ENCODE results near the gene CRYBB2. TPM values are rescaled to one million over a fixed set of nuclear protein-coding genes. Genes with fewer than 3 reads are reported as not detected.
"Not testable (repeated sequence)": the region's sequence is repeated elsewhere in the genome, so short reads cannot be mapped to it uniquely, and the experiment has no call there.

Gene CRYBB2
- total RNA-seq = not detected
- long read RNA-seq = 0 reads

GRCh38 chr22:25219211-25219689, at the start of gene CRYBB2:
Gene CRYBB2, plus strand, starts transcription at chr22:25219639. Its CDS starts 1,791 bp downstream, at chr22:25221430.
- intact Hi-C loops (cut with micrococcal nuclease) = no loop called here
- DNase-seq (no peak), ATAC-seq (no peak)

- intact Hi-C loops (cut with micrococcal nuclease) = loop anchor here (5.0 kb wide), 1 partner anchor 58 kb away; no protein-coding TSS in a partner anchor
- no peak for DNase-seq
- ATAC-seq = no peak
Measured at GRCh38 chr22:25170426-25170980, 48.9 kb upstream of the CRYBB2 start.

DNA sequence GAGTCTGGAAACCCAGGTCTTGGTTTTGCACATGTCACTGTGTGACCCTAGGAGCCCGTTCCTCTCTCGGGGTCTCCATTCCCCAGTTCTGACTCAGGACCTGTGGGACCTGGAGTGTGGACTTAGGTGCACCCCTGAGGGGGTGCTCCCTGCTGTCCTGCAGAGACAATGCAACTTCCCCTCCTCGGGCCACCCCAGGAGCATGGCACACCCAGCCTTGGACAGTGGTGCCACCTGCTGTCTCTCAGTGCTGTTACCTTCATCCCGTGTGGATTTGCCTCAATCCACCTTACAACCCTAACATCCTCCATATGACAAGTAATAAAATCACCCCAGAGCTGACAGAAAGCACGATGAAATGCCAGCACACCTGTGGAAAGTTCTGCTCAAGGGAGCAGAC, 47.3 kb upstream of the CRYBB2 start:
- ATAC-seq (peak; percentile 77), DNase-seq (no peak)
- intact Hi-C loops (cut with micrococcal nuclease) = loop anchor here (5.0 kb wide), 1 partner anchor 60 kb away; no protein-coding TSS in a partner anchor

- intact Hi-C loops (cut with micrococcal nuclease) = loop anchor here (5.0 kb wide), 1 partner anchor 62 kb away; no protein-coding TSS in a partner anchor
- ATAC-seq (no peak), DNase-seq (no peak)
Measured at GRCh38 chr22:25174156-25174887, 45.1 kb upstream of the CRYBB2 start.

- ATAC-seq (no peak), DNase-seq (no peak)
- intact Hi-C loops (cut with micrococcal nuclease) = loop anchor here (5.0 kb wide), 1 partner anchor 63 kb away; no protein-coding TSS in a partner anchor
Measured at GRCh38 chr22:25174888-25175411, 44.5 kb upstream of the CRYBB2 start.

DNA sequence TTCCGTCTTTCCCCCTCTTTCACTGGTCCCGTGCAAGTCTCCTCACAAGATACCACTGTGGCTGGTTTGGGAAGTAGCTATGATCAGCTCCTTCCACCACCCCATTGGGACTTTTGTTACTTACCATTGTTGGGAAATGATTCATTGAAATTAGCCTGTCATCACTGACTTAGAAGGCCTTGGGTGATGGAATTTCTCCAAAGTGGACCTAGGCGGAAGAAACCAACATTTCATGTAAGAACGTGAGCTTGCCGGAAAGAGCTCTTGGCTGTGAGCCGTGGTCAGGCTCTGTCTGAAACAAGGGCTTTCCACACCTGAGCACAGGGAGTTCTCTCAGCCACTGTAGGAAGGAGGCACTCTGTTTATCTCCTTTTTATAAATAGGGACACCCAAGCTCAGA, 43.3 kb upstream of the CRYBB2 start:
- intact Hi-C loops (cut with micrococcal nuclease) = no loop called here
- ATAC-seq (peak; percentile 42), DNase-seq (no peak)

GRCh38 chr22:25176799-25177198, 42.6 kb upstream of the CRYBB2 start:
- no peak for ATAC-seq
- intact Hi-C loops (cut with micrococcal nuclease) = no loop called here

DNA sequence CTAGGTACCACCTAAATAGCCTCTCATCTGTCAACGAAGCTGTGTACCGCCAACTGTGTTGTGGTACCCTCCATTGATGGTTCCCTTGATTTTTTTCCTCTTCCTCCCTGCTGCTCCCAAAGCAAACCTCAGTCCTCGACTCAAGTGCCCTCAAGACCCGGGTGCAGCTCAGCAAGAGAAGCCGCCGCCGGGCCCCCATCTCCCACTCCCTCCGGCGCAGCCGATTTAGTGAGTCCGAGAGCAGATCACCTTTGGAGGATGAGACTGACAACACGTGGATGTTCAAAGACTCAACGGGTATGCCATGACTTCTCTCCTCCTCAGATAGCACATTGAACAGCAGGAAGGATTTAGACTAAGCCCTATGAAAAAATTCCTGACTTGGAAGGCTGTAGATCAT, 42.2 kb upstream of the CRYBB2 start:
- DNase-seq (no peak), ATAC-seq (no peak)
- intact Hi-C loops (cut with micrococcal nuclease) = no loop called here

More at GRCh38 chr22:25176799-25177198, 42.6 kb upstream of the CRYBB2 start:
- DNase-seq = no peak

- ATAC-seq (no peak), DNase-seq (no peak)
- intact Hi-C loops (cut with micrococcal nuclease) = no loop called here
Measured at GRCh38 chr22:25177895-25178294, 41.5 kb upstream of the CRYBB2 start.

DNA sequence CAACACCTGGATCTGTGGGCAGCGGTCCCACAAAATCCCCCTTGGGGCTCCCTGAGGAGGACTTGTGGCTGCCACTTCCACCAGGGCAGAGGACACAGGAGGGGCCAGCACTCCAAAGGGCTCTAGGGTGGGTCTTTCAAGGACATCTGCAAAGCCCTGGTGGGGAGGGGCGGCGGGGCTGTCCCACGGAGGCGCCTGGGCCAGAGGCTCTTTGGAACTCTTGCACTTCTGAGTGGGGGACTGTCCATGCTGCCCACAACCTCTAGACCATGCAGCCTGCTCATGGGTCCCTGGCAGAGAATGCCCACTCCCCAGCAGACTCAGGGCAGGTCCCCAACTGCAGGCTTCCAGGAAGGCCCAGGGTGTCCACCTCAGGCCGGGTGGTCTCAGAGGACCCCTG, 41.1 kb upstream of the CRYBB2 start:
- intact Hi-C loops (cut with micrococcal nuclease); DNase-seq: not testable (repeated sequence)
- ATAC-seq = peak; percentile 54

DNA sequence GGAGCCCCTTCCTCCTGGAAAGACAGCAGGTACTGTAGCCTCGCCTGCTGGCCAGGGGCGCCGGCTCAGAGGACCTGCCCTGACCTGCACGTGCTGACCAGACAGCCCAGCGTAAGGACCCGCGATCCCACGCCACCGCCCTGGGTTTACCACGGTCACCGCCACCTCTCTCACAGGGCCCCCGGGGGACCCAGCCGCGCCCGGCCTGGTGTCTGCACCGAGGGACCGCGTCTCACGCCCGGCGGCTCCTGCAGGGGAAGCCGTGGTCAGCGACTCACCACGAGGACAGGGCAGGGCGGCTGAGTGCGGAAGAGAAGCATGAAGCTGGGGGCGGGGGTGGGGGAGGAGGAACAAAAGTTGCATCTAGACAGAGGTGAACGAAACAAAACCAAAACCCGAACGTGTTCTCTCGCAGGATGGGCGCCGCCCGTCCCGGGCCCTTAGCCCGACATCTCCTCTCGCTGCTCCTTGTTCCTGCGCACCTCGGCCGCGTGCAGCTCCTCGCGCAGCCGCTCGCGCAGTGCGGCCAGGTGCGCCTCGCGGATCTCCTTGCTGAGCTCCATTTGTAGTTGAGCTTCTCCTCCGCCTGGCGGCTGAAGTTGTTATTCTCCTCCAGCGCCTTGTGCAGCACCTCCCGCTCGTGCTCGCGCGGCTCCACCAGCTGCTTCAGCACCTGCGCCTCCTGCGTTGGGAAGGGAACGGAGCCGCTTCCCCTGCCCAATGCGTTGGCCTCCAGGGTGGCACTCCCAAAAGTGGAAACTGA, 40.4 kb upstream of the CRYBB2 start:
- intact Hi-C loops (cut with micrococcal nuclease); DNase-seq: not testable (repeated sequence)
- ATAC-seq = peak; percentile 29

GRCh38 chr22:25182131-25183110, 37.0 kb upstream of the CRYBB2 start:
- ATAC-seq = no peak
- DNase-seq = no peak
- intact Hi-C loops (cut with micrococcal nuclease) = no loop called here

- no peak for ATAC-seq
- intact Hi-C loops (cut with micrococcal nuclease) = no loop called here
Measured at GRCh38 chr22:25183949-25184619, 35.4 kb upstream of the CRYBB2 start.

GRCh38 chr22:25186140-25186539, 33.3 kb upstream of the CRYBB2 start:
- DNase-seq = no peak
- intact Hi-C loops (cut with micrococcal nuclease) = no loop called here
- no peak for ATAC-seq

More at GRCh38 chr22:25183949-25184619, 35.4 kb upstream of the CRYBB2 start:
- DNase-seq = no peak

- intact Hi-C loops (cut with micrococcal nuclease) = no loop called here
- ATAC-seq (no peak), DNase-seq (no peak)
Measured at GRCh38 chr22:25187469-25187868, 32.0 kb upstream of the CRYBB2 start.

GRCh38 chr22:25192406-25192805, 27.0 kb upstream of the CRYBB2 start:
- ATAC-seq (no peak), DNase-seq (no peak)
- intact Hi-C loops (cut with micrococcal nuclease) = no loop called here

GRCh38 chr22:25193130-25193529, 26.3 kb upstream of the CRYBB2 start:
- intact Hi-C loops (cut with micrococcal nuclease) = no loop called here
- ATAC-seq = no peak
- no peak for DNase-seq

DNA sequence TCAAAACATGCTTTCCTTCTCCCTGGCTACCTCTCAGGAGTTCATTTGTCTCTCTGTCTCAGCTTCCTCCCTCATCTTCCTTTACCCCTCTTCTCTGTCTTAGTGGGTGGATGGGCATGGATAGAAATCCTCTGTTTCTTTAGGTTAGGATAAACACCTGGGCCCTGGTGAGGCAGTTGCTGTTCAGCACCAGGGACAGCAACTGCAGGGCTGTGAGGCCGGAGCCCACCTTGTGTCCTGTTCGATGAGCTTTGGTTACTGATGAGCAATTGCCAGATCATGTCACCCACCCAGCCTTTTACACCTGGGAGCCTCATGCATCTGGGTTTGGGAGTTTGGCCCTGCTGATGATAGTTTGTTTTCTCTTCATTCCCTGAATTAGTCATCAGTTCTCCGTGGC, 25.9 kb upstream of the CRYBB2 start:
- intact Hi-C loops (cut with micrococcal nuclease) = no loop called here
- DNase-seq = no peak
- no peak for ATAC-seq

All from left ventricle myocardium superior (tissue), 1 donor.